PFSK-1 (cell line): ENCODE results near the gene SLC6A17.

Experiments
- FOXP2 ChIP-seq: optimal IDR thresholded peaks from 2 replicates; pipeline ENCODE3; 2011; ENCODE audit warnings: borderline replicate concordance, control low read depth, inconsistent platforms; ENCODE audit not compliant: insufficient read depth; ENCODE audit errors: extremely low read length, extremely low read depth
- POLR2AphosphoS5 ChIP-seq: IDR thresholded peaks from 2 replicates; pipeline ENCODE4 v1.6.1; 2012; ENCODE audit warnings: low read depth, mild to moderate bottlenecking, control low read depth, low read length, moderate library complexity
- REST ChIP-seq, 2 experiments: IDR thresholded peaks; 2 replicates each; pipeline versions ENCODE4 v1.6.1 to v1.8.0; 2011 to 2012; ENCODE audit warnings: low read depth in 2 of 2, low read length in 2 of 2, control low read depth in 1 of 2, inconsistent platforms in 1 of 2, mild to moderate bottlenecking in 1 of 2, moderate library complexity in 1 of 2; ENCODE audit not compliant: insufficient read depth in 1 of 2
- TAF1 ChIP-seq: IDR thresholded peaks from 2 replicates; pipeline ENCODE4 v1.6.1; 2012; ENCODE audit warnings: low read length, control low read depth, borderline replicate concordance; ENCODE audit not compliant: insufficient read depth

GRCh38 chr1:110203021-110203661, 52.8 kb downstream of the SLC6A17 start:
- TF ChIP-seq POLR2AphosphoS5 (no peak), REST (IDR thresholded peaks at IDR 0.05; ENCODE audit: insufficient read depth in 1 of 2, low read depth in 2 of 2, low read length in 2 of 2) (no peak), TAF1 (no peak), FOXP2 (no peak)
